ENCODE data around the gene GLIS1.

GRCh38 chr1:53693773-53694717 is 44.9 kb downstream of the GLIS1 start:
- TF ChIP-seq, protein P1, sequence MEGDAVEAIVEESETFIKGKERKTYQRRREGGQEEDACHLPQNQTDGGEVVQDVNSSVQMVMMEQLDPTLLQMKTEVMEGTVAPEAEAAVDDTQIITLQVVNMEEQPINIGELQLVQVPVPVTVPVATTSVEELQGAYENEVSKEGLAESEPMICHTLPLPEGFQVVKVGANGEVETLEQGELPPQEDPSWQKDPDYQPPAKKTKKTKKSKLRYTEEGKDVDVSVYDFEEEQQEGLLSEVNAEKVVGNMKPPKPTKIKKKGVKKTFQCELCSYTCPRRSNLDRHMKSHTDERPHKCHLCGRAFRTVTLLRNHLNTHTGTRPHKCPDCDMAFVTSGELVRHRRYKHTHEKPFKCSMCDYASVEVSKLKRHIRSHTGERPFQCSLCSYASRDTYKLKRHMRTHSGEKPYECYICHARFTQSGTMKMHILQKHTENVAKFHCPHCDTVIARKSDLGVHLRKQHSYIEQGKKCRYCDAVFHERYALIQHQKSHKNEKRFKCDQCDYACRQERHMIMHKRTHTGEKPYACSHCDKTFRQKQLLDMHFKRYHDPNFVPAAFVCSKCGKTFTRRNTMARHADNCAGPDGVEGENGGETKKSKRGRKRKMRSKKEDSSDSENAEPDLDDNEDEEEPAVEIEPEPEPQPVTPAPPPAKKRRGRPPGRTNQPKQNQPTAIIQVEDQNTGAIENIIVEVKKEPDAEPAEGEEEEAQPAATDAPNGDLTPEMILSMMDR (conservative IDR thresholded peaks at IDR 0.05) = no peak
- no peak for TF ChIP-seq ZFX (IDR thresholded peaks at IDR 0.05)
